Activated T-helper 9 cell treated with anti-CD3 and anti-CD28 coated beads, Interleukin-2, amount 50 U/mL, for 16 hours (primary cell): ENCODE measurements around the gene AGAP9.
"Not testable (repeated sequence)": the region's sequence is repeated elsewhere in the genome, so short reads cannot be mapped to it uniquely, and the experiment has no call there.

Experiments used
- DNase-seq: peaks from one replicate; pipeline ENCODE4 v3.0.0-alpha.2; 2020; ENCODE audit warnings: low read depth

AGAP9 gene

GRCh38 chr10:47456794-47457527, 66.5 kb downstream of the AGAP9 start:
- no peak for DNase-seq

- no peak for DNase-seq
Observed at GRCh38 chr10:47456079-47456785, 67.2 kb downstream of the AGAP9 start.

- DNase-seq = not testable (repeated sequence)
Observed at GRCh38 chr10:47455350-47456078, 67.9 kb downstream of the AGAP9 start.

DNA sequence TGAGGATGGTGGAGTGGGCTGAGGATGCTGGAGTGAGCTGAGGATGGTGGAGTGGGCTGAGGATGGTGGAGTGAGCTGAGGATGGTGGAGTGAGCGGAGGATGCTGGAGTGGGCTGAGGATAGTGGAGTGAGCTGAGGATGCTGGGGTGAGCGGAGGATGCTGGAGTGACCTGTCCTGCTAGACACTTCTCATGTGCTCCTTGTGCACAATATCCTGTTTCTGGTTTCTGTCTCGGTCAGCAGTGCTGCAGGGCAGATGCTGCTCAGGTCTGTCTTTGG, 68.7 kb downstream of the AGAP9 start:
- DNase-seq = no peak

GRCh38 chr10:47454008-47454779, 69.2 kb downstream of the AGAP9 start:
- no peak for DNase-seq

DNA sequence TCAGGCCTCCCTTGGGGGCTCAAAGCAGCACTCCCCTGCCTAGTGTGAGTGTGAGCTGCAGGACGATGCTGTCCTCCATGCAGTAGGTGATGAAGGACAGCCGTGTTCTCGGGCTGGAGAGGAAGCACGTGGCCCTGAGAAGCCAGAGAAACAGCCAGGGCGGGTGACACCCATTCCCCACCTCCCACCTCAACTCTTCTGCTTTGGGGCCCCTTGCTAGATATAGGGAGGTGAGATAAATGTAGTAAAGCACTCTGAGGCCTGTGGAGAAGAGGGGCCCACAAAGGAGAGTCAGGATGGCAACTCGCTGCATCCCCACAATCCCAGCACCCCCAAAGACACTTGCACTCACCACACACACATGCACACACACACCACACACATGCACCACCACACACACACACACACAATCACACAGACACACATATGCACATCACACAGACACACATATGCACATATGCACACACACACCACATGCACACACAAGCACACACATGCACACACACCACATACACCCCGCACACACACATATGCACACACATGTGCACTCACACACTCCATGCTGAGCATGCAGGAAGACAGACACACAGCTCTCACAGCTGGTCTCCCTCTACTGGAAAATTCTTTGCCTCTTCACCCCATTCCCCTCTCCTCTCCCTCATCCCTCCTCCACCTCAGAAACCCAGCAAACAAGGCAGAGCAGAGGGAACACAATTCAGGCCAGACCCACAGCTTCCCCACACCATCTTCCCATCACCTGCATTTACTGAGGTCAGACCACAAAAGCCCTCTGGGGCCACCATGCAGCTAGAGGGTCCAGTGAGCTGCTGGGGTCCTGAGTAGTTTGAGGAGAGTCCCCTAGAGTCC, 70.1 kb downstream of the AGAP9 start:
- no peak for DNase-seq

- no peak for DNase-seq
Observed at GRCh38 chr10:47452495-47453140, 70.8 kb downstream of the AGAP9 start.

DNA sequence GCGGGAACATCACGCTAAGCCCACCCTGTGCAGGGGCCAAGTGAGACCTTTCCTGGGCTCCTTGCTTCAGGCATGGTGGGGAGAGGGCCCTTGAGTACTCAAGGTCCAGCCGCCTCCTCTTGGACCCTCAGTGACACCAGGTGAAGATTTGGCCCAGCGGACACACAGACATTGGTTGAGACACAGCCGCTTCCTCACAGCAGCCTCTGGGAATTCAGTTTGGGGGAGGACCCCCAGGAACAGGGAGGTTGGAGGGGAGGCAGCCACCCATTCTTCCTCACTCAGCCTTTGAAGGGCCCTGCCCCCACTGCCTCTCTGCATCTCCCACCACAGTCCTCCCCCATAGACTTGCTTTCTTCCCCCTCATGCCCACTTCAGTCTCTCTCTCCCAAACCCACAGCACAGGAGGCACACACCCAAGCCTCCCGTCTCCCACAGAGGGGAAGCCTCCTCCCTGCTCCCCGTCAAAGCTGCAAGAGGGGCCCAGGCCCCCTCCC, 71.4 kb downstream of the AGAP9 start:
- no peak for DNase-seq
